ENCODE results near the gene TMEM59L. TPM values are rescaled to one million over a fixed set of nuclear protein-coding genes. Genes with fewer than 3 reads are reported as not detected.
A peak's percentile ranks its signal among the peaks of the same experiment; 100 is the strongest.

The TMEM59L gene
- total RNA-seq, 3 donors from 2014 or later (not counting 1 experiment from before 2014, with no cell fraction given), result not detected

DNA sequence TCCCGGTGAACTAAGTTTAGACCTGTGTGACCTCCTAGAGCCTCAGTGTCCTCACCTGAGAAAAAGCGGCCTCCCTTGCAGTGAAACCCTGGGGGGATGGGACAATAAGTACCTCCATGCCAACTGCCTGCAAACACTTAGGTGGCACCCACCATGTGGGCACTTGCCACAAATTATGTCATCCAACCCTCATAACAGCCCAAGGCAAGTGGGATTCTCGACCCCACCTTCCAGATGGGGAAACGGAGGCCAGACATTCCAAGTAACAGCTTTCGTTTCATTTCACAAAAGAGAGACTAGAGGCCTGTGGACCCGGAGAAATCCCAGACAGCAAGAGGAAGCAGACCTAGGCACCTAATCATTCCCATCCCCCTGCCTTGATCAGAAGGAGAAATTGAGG, 17.2 kb upstream of the TMEM59L start:
- intact Hi-C loops (cut with micrococcal nuclease), result loop anchor here (1.0 kb wide), 1 partner anchor 252 kb away; no protein-coding TSS in a partner anchor
- Mint-ChIP-seq H3K4me1 (peaks cover 5 to 25% of the 10 kb centered on the region in 2 donors), H3K4me3 (peak overlapping the region; percentile 37), H3K27ac (no peak overlapping the region), H3K36me3 (no peaks in the 10 kb centered on the region), H3K27me3 (ENCODE audit: low read depth in 2 of 2) (no peaks in the 10 kb centered on the region), H3K9me3 (no peaks in the 10 kb centered on the region)
- TF ChIP-seq, protein P1, sequence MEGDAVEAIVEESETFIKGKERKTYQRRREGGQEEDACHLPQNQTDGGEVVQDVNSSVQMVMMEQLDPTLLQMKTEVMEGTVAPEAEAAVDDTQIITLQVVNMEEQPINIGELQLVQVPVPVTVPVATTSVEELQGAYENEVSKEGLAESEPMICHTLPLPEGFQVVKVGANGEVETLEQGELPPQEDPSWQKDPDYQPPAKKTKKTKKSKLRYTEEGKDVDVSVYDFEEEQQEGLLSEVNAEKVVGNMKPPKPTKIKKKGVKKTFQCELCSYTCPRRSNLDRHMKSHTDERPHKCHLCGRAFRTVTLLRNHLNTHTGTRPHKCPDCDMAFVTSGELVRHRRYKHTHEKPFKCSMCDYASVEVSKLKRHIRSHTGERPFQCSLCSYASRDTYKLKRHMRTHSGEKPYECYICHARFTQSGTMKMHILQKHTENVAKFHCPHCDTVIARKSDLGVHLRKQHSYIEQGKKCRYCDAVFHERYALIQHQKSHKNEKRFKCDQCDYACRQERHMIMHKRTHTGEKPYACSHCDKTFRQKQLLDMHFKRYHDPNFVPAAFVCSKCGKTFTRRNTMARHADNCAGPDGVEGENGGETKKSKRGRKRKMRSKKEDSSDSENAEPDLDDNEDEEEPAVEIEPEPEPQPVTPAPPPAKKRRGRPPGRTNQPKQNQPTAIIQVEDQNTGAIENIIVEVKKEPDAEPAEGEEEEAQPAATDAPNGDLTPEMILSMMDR (IDR thresholded peaks at IDR 0.05), result no peak
- Histone ChIP-seq H3K9me3 (ENCODE audit: control insufficient read depth, insufficient read depth, low read length) (no peaks in the 10 kb centered on the region), H3K27ac (ENCODE audit: low read length) (no peak overlapping the region), H3K4me3 (ENCODE audit: low read length) (no peak overlapping the region), H3K27me3 (ENCODE audit: control insufficient read depth, insufficient read depth, low read length) (peaks cover 12% of the 10 kb centered on the region), H3K4me1 (ENCODE audit: control insufficient read depth, insufficient read depth, low read length) (peaks cover 30% of the 10 kb centered on the region), H3K36me3 (ENCODE audit: control insufficient read depth, insufficient read depth, low read length) (peaks cover 4% of the 10 kb centered on the region)
- DNase-seq, result no peak
- WGBS (ENCODE audit: insufficient coverage), result 86% methylated on average over 6 of the region's 6 CpGs
- ATAC-seq, result no peak

DNA sequence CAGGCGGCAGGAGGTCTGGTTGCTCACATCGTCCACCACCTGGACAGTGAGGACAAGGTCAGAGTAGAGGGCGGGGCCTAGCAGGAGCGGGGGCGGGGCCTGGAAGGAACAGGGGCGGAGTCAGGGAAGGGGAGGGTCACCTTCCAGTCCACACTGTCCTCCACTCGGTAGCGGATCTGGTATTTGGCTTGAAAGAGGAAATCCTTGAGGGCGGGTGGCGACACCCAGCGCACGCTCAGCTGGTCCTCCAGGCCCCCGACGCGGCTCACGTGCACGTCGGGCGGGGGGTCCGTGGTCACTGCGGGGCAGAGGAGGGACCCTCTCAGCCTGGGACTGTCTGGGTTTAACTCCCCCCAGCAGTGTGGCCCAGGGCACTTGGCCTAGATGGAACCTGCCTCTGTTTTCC, 15.9 kb upstream of the TMEM59L start:
- no peak overlapping the region for H3K4me3 ChIP-seq (ENCODE audit: low read length)
- TF ChIP-seq, protein P1 (IDR thresholded peaks at IDR 0.05), result no peak
- Mint-ChIP-seq H3K4me3 (no peak overlapping the region), H3K36me3 (no peaks in the 10 kb centered on the region), H3K4me1 (peaks cover 5 to 21% of the 10 kb centered on the region in 2 donors), H3K27ac (no peak overlapping the region), H3K27me3 (ENCODE audit: low read depth in 2 of 2) (peaks cover 0 to 4% of the 10 kb centered on the region in 2 donors), H3K9me3 (no peaks in the 10 kb centered on the region)
- WGBS (ENCODE audit: insufficient coverage), result 21% methylated on average over 20 of the region's 21 CpGs
- no peaks in the 10 kb centered on the region for H3K36me3 ChIP-seq (ENCODE audit: control insufficient read depth, insufficient read depth, low read length)
- H3K9me3 ChIP-seq (ENCODE audit: control insufficient read depth, insufficient read depth, low read length), result no peaks in the 10 kb centered on the region
- DNase-seq (no peak), ATAC-seq (peak in 2 of 3 donors; percentile 26 to 36)
- H3K4me1 ChIP-seq (ENCODE audit: control insufficient read depth, insufficient read depth, low read length), result peaks cover 27% of the 10 kb centered on the region
- intact Hi-C loops (cut with micrococcal nuclease), result no loop called here
- H3K27me3 ChIP-seq (ENCODE audit: control insufficient read depth, insufficient read depth, low read length), result peaks cover 13% of the 10 kb centered on the region
- H3K27ac ChIP-seq (ENCODE audit: low read length), result no peak overlapping the region

DNA sequence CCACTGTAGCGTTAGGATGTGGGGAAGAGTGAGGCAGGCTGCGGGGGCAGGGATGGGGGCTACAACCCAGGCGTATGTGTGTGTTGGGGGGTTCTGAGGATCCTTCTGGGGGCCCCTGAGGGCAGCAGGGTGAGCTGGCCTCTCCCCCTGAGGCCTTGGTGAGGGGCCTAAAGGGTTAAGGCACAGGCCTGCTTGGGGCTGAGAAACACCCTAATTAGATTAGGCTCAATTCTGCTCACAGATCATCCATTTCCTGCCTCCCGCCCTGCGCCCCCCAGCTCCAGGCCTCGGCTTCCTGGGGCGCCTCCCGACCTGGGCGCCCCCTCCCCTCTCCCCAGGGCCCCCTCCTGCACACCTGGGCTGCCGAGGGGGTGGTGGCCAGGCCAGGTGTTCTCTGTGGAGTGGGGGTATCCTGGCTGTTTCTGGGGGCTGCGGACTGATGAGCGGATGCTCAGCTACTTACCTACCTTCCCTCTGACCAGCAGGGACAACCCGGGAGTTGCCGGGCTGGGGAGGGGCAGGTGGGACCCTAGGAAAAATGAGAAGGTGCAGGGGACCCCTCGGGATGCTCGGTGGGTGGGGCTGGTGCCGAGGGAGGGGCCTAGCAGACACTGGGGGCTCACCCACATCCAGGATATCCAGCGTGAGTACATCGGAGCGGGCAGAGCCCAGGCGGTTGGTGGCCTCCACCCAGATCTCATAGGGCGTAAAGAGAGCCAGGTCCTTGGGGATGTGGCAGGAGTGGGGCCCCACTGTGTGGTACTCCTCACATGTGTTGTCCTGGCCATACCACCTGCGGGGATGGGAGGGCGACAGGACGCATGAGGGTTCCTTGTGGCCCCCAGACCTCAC, 14.6 kb upstream of the TMEM59L start:
- DNase-seq, result no peak
- Mint-ChIP-seq H3K27ac (no peak overlapping the region), H3K9me3 (no peaks in the 10 kb centered on the region), H3K36me3 (no peaks in the 10 kb centered on the region), H3K4me3 (no peak overlapping the region), H3K27me3 (ENCODE audit: low read depth in 2 of 2) (peaks cover 4 to 10% of the 10 kb centered on the region in 2 donors), H3K4me1 (peaks cover 5 to 23% of the 10 kb centered on the region in 2 donors)
- intact Hi-C loops (cut with micrococcal nuclease), result no loop called here
- H3K27ac ChIP-seq (ENCODE audit: low read length), result no peak overlapping the region
- 58% methylated on average over 19 of the region's 25 CpGs for WGBS (ENCODE audit: insufficient coverage)
- no peak overlapping the region for H3K4me3 ChIP-seq (ENCODE audit: low read length)
- no peaks in the 10 kb centered on the region for H3K9me3 ChIP-seq (ENCODE audit: control insufficient read depth, insufficient read depth, low read length)
- peaks cover 19% of the 10 kb centered on the region for H3K27me3 ChIP-seq (ENCODE audit: control insufficient read depth, insufficient read depth, low read length)
- ATAC-seq, result no peak
- peaks cover 27% of the 10 kb centered on the region for H3K4me1 ChIP-seq (ENCODE audit: control insufficient read depth, insufficient read depth, low read length)
- TF ChIP-seq, protein P1 (IDR thresholded peaks at IDR 0.05), result no peak
- H3K36me3 ChIP-seq (ENCODE audit: control insufficient read depth, insufficient read depth, low read length), result no peaks in the 10 kb centered on the region

Measured in natural killer cell (primary cell).